H9 (cell line): ENCODE results near the gene NUP133. TPM values are rescaled to one million over a fixed set of nuclear protein-coding genes. Genes with fewer than 3 reads are reported as not detected.

Experiments
- DNase-seq: peaks from one replicate; pipeline ENCODE4 v3.0.0-alpha.2; 2017
- H2AFZ ChIP-seq: one replicate; pipeline ENCODE4 v1.6.1; 2013; ENCODE audit warnings: mild to moderate bottlenecking, low read length, control low read depth, moderate library complexity
- H2AK5ac ChIP-seq: 2 replicates; pipeline ENCODE4 v1.6.1; 2013; ENCODE audit warnings: low read length, control low read depth, mixed read lengths; ENCODE audit not compliant: insufficient read length
- H2BK120ac ChIP-seq: one replicate; pipeline ENCODE4 v1.6.1; 2013; ENCODE audit warnings: low read depth, mild to moderate bottlenecking, low read length, control low read depth, inconsistent platforms; ENCODE audit not compliant: poor library complexity, severe bottlenecking
- H2BK12ac ChIP-seq: 2 replicates; pipeline ENCODE4 v1.6.1; 2013; ENCODE audit warnings: low read length, control low read depth, mixed read lengths, low read depth; ENCODE audit not compliant: insufficient read length
- H2BK15ac ChIP-seq: 2 replicates; pipeline ENCODE4 v1.6.1; 2013; ENCODE audit warnings: low read depth, low read length, control low read depth
- H2BK20ac ChIP-seq: one replicate; pipeline ENCODE4 v1.6.1; 2013; ENCODE audit warnings: low read depth, mild to moderate bottlenecking, low read length, control low read depth, inconsistent platforms; ENCODE audit not compliant: poor library complexity, severe bottlenecking
- H2BK5ac ChIP-seq: 2 replicates; pipeline ENCODE4 v1.6.1; 2013; ENCODE audit warnings: low read length, control low read depth, mixed read lengths; ENCODE audit not compliant: insufficient read length
- H3K14ac ChIP-seq: 2 replicates; pipeline ENCODE4 v1.6.1; 2013; ENCODE audit warnings: low read length, control low read depth; ENCODE audit not compliant: insufficient read depth
- H3K18ac ChIP-seq: 2 replicates; pipeline ENCODE4 v1.6.1; 2013; ENCODE audit warnings: low read depth, mild to moderate bottlenecking, mixed read lengths, low read length, control low read depth; ENCODE audit not compliant: insufficient read length
- H3K23ac ChIP-seq: 2 replicates; pipeline ENCODE4 v1.6.1; 2013; ENCODE audit warnings: low read length, control low read depth, mixed read lengths, low read depth; ENCODE audit not compliant: insufficient read length
- H3K23me2 ChIP-seq: 2 replicates; pipeline ENCODE4 v1.6.1; 2013; ENCODE audit warnings: low read depth, mild to moderate bottlenecking, mixed read lengths, low read length, control low read depth; ENCODE audit not compliant: insufficient read length, poor library complexity, severe bottlenecking
- H3K27ac ChIP-seq: 2 replicates; pipeline ENCODE4 v1.5.1; 2013; ENCODE audit warnings: low read length, control low read depth, mixed read lengths, low read depth; ENCODE audit not compliant: insufficient read length
- H3K27me3 ChIP-seq: 2 replicates; pipeline ENCODE4 v1.6.1; 2013; ENCODE audit warnings: low read length, control low read depth, inconsistent platforms; ENCODE audit not compliant: insufficient read depth
- H3K4ac ChIP-seq: 2 replicates; pipeline ENCODE4 v1.6.1; 2013; ENCODE audit warnings: low read depth, mild to moderate bottlenecking, control low read depth, inconsistent platforms, low read length, moderate library complexity
- H3K4me1 ChIP-seq: 2 replicates; pipeline ENCODE4 v1.6.1; 2013; ENCODE audit warnings: low read length, control low read depth, inconsistent platforms; ENCODE audit not compliant: insufficient read depth
- H3K4me2 ChIP-seq: 2 replicates; pipeline ENCODE4 v1.6.1; 2013; ENCODE audit warnings: low read length, control low read depth, mixed read lengths; ENCODE audit not compliant: insufficient read length, insufficient read depth
- H3K56ac ChIP-seq: 2 replicates; pipeline ENCODE4 v1.6.1; 2013; ENCODE audit warnings: low read depth, mild to moderate bottlenecking, mixed read lengths, low read length, control low read depth; ENCODE audit not compliant: insufficient read length
- H3K79me1 ChIP-seq: 2 replicates; pipeline ENCODE4 v1.6.1; 2013; ENCODE audit warnings: low read depth, mild to moderate bottlenecking, moderate library complexity, low read length, control low read depth, inconsistent platforms; ENCODE audit not compliant: insufficient read depth, poor library complexity, severe bottlenecking
- H3K79me2 ChIP-seq: 2 replicates; pipeline ENCODE4 v1.6.1; 2013; ENCODE audit warnings: low read length, control low read depth, inconsistent platforms; ENCODE audit not compliant: insufficient read depth
- H3K9ac ChIP-seq: 2 replicates; pipeline ENCODE4 v1.6.1; 2013; ENCODE audit warnings: low read length, control low read depth, mixed read lengths; ENCODE audit not compliant: insufficient read length; ENCODE audit errors: extremely low read depth
- H3K9me3 ChIP-seq: one replicate; pipeline ENCODE4 v1.6.1; 2013; ENCODE audit warnings: low read depth, low read length, inconsistent platforms; ENCODE audit not compliant: control insufficient read depth
- H3T11ph ChIP-seq: one replicate; pipeline ENCODE4 v1.6.1; 2013; ENCODE audit warnings: mild to moderate bottlenecking, low read length, control low read depth, inconsistent platforms
- H4K20me1 ChIP-seq: one replicate; pipeline ENCODE4 v1.6.1; 2013; ENCODE audit not compliant: control insufficient read depth, insufficient read length, insufficient read depth
- H4K5ac ChIP-seq: 2 replicates; pipeline ENCODE4 v1.6.1; 2013; ENCODE audit warnings: low read depth, mild to moderate bottlenecking, mixed read lengths, low read length, control low read depth; ENCODE audit not compliant: insufficient read length
- H4K8ac ChIP-seq: replicated peaks from 2 replicates; pipeline ENCODE4 v1.6.1; 2013; ENCODE audit warnings: low read length, control low read depth, mixed read lengths, low read depth; ENCODE audit not compliant: insufficient read length
- H4K91ac ChIP-seq: 2 replicates; pipeline ENCODE4 v1.6.1; 2013; ENCODE audit warnings: low read depth, mild to moderate bottlenecking, moderate library complexity, mixed read lengths, low read length, control low read depth; ENCODE audit not compliant: insufficient read length
- H3K27ac Mint-ChIP-seq, 3 experiments: 2 replicates in 2 of 3; 3 replicates in 1 of 3; pipeline ENCODE4 v1.8.0; 2020 to 2021; ENCODE audit warnings: mixed read lengths in 3 of 3, mild to moderate bottlenecking in 1 of 3, moderate library complexity in 1 of 3
- H3K27me3 Mint-ChIP-seq: 2 replicates; pipeline ENCODE4 v1.8.0; 2021; ENCODE audit warnings: low read depth, mild to moderate bottlenecking, moderate library complexity, mixed read lengths
- H3K36me3 Mint-ChIP-seq, 3 experiments: 2 replicates in 2 of 3; 3 replicates in 1 of 3; pipeline ENCODE4 v1.8.0; 2020 to 2021; ENCODE audit warnings: low read depth in 3 of 3, mixed read lengths in 3 of 3; ENCODE audit not compliant: insufficient read depth in 1 of 3
- H3K4me1 Mint-ChIP-seq, 2 experiments: 2 replicates each; pipeline ENCODE4 v1.8.0; 2020; ENCODE audit warnings: mixed read lengths in 2 of 2
- H3K4me3 Mint-ChIP-seq, 2 experiments: 2 replicates in 1 of 2; 3 replicates in 1 of 2; pipeline ENCODE4 v1.8.0; 2020 to 2021; ENCODE audit warnings: mild to moderate bottlenecking in 2 of 2, mixed read lengths in 2 of 2, moderate library complexity in 1 of 2
- H3K9me3 Mint-ChIP-seq, 2 experiments: 2 replicates in 1 of 2; 3 replicates in 1 of 2; pipeline ENCODE4 v1.8.0; 2020; ENCODE audit warnings: mild to moderate bottlenecking in 2 of 2, mixed read lengths in 2 of 2, moderate library complexity in 1 of 2
- WGBS: extraction: QIAGEN DNeasy Blood & Tissue Kit; methylation state at CpG from one replicate; pipeline ENCODE4 v1.1.7; 2013; ENCODE audit warnings: missing lambda C conversion rate, low lambda C conversion rate, mixed read lengths; ENCODE audit not compliant: insufficient read length; ENCODE audit errors: extremely low coverage; 5-methylcytosine and 5-hydroxymethylcytosine counted together
- total RNA-seq: library from RNA; stranded (reverse); gene quantifications from 2 replicates; pipeline ENCODE4 v1.2.1, GENCODE V29; 2021
- TF ChIP-seq, protein P1 (sequence below): fragments of 200-600 bp; sonication (generic); conservative IDR thresholded peaks from 3 replicates; pipeline ENCODE4 v1.8.0; 2021; ENCODE audit warnings: antibody characterized with exemption, mild to moderate bottlenecking

The NUP133 gene
- total RNA-seq, 1 experiment from 2014 or later, result 71.3 TPM

DNA sequence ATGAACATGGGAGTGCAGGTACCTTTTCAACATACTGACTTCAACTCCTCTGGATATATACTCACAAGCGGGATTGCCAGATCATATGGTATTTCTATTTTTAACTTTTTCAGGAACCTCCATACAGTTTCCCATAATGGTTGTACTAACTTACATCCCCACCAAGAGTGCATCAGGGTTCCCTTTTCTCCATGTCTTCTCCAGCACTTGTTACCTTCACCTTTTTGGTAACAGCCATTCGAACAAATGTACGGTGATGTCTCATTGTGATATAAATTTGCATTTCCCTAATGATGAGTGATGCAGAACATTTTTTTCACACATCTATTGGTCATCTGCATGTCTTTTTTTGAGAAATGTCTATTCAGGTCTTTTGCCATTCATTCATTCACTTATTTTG, 48.3 kb downstream of the NUP133 start:
- WGBS, result no CpG with 5 or more reads among the region's 3 CpGs
- no peak overlapping the region for H4K5ac ChIP-seq
- no peak overlapping the region for H2AFZ ChIP-seq
- H4K91ac ChIP-seq, result no peak overlapping the region
- no peak overlapping the region for H3K27ac Mint-ChIP-seq
- no peaks in the 10 kb centered on the region for H3K27me3 ChIP-seq
- H3K36me3 Mint-ChIP-seq, result peaks cover 27 to 73% (median 65%) of the 10 kb centered on the region in 3 experiments; a peak in 6 of 7 replicates
- no peaks in the 10 kb centered on the region for H3K23me2 ChIP-seq
- H3K18ac ChIP-seq, result no peak overlapping the region
- H2BK20ac ChIP-seq, result no peak overlapping the region
- no peaks in the 10 kb centered on the region for H3K9me3 ChIP-seq
- no peak overlapping the region for H3K4me3 Mint-ChIP-seq
- no peak overlapping the region for H2BK5ac ChIP-seq
- H3K4me1 ChIP-seq, result no peaks in the 10 kb centered on the region
- no peak overlapping the region for H3K27ac ChIP-seq
- H3K4me2 ChIP-seq, result no peak overlapping the region
- H2BK15ac ChIP-seq, result no peak overlapping the region
- H4K8ac ChIP-seq, result no peak overlapping the region
- no peak overlapping the region for H3K14ac ChIP-seq
- no peaks in the 10 kb centered on the region for H3K9me3 Mint-ChIP-seq
- DNase-seq, result no peak
- H2BK120ac ChIP-seq, result no peak overlapping the region
- H3K4ac ChIP-seq, result no peak overlapping the region
- H3T11ph ChIP-seq, result no peak overlapping the region
- H3K79me2 ChIP-seq, result no peaks in the 10 kb centered on the region
- H2AK5ac ChIP-seq, result no peak overlapping the region
- no peak overlapping the region for H3K9ac ChIP-seq
- no peaks in the 10 kb centered on the region for H3K4me1 Mint-ChIP-seq
- H4K20me1 ChIP-seq, result no peaks in the 10 kb centered on the region
- no peaks in the 10 kb centered on the region for H3K27me3 Mint-ChIP-seq
- TF ChIP-seq, protein P1, sequence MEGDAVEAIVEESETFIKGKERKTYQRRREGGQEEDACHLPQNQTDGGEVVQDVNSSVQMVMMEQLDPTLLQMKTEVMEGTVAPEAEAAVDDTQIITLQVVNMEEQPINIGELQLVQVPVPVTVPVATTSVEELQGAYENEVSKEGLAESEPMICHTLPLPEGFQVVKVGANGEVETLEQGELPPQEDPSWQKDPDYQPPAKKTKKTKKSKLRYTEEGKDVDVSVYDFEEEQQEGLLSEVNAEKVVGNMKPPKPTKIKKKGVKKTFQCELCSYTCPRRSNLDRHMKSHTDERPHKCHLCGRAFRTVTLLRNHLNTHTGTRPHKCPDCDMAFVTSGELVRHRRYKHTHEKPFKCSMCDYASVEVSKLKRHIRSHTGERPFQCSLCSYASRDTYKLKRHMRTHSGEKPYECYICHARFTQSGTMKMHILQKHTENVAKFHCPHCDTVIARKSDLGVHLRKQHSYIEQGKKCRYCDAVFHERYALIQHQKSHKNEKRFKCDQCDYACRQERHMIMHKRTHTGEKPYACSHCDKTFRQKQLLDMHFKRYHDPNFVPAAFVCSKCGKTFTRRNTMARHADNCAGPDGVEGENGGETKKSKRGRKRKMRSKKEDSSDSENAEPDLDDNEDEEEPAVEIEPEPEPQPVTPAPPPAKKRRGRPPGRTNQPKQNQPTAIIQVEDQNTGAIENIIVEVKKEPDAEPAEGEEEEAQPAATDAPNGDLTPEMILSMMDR, result no peak
- peaks cover 3% of the 10 kb centered on the region for H3K79me1 ChIP-seq
- no peak overlapping the region for H3K56ac ChIP-seq
- H3K23ac ChIP-seq, result no peak overlapping the region
- no peak overlapping the region for H2BK12ac ChIP-seq
